Ishikawa (cell line): Measurements from ENCODE around the gene OPCML.

Experiments used
- CEBPB ChIP-seq: IDR thresholded peaks from 2 replicates; pipeline ENCODE4 v1.6.1; 2012
- CREB1 ChIP-seq: IDR thresholded peaks from 2 replicates; pipeline ENCODE4 v1.6.1; 2012; ENCODE audit warnings: low read depth
- EGR1 ChIP-seq: IDR thresholded peaks from 2 replicates; pipeline ENCODE4 v1.6.1; 2012
- EP300 ChIP-seq: IDR thresholded peaks from 2 replicates; pipeline ENCODE4 v1.6.1; 2012; ENCODE audit warnings: borderline replicate concordance
- FOXM1 ChIP-seq: IDR thresholded peaks from 2 replicates; pipeline ENCODE4 v1.6.1; 2012; ENCODE audit warnings: low read depth, borderline replicate concordance
- NFIC ChIP-seq: IDR thresholded peaks from 2 replicates; pipeline ENCODE4 v1.6.1; 2012
- RAD21 ChIP-seq: IDR thresholded peaks from 2 replicates; pipeline ENCODE4 v1.6.1; 2012; ENCODE audit warnings: low read depth
- TAF1 ChIP-seq: IDR thresholded peaks from 2 replicates; pipeline ENCODE4 v1.6.1; 2012; ENCODE audit warnings: low read depth, mild to moderate bottlenecking
- TCF12 ChIP-seq: IDR thresholded peaks from 2 replicates; pipeline ENCODE4 v1.6.1; 2012; ENCODE audit warnings: low read depth
- TEAD4 ChIP-seq: IDR thresholded peaks from 2 replicates; pipeline ENCODE4 v1.6.1; 2012
- YY1 ChIP-seq: IDR thresholded peaks from 2 replicates; pipeline ENCODE4 v1.6.1; 2012; ENCODE audit warnings: low read depth
- ZBTB7A ChIP-seq: IDR thresholded peaks from 2 replicates; pipeline ENCODE4 v1.6.1; 2012; ENCODE audit warnings: low read depth
- TF ChIP-seq, protein P1 (sequence below): IDR thresholded peaks from 2 replicates; pipeline ENCODE4 v1.6.1; 2012; ENCODE audit warnings: low read depth, mild to moderate bottlenecking
- TF ChIP-seq, protein P2 (sequence below): IDR thresholded peaks from 2 replicates; pipeline ENCODE4 v1.6.1; 2012
- TF ChIP-seq, protein P3 (sequence below): IDR thresholded peaks from 2 replicates; pipeline ENCODE4 v1.6.1; 2012

Gene OPCML

DNA sequence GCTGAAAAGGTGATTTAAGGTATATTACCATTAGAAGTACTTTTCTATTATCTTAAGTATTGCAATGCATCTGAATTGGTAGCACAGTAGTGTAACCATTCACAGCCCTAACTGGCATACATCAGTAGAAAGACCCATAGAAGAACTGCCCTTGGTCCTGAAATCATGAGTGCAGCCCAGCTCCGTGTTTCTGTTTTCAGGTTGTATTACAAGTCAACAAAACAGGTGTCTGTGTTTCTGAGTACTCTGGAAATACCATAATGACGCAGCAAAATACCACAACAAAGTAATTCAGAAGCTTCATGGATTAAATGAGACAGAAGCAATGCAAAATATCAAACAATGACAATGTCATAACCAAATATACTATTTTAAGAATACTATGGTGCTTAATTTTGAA is 226.3 kb downstream of the OPCML start:
- no peak for TF ChIP-seq ZBTB7A
- TF ChIP-seq, protein P1, sequence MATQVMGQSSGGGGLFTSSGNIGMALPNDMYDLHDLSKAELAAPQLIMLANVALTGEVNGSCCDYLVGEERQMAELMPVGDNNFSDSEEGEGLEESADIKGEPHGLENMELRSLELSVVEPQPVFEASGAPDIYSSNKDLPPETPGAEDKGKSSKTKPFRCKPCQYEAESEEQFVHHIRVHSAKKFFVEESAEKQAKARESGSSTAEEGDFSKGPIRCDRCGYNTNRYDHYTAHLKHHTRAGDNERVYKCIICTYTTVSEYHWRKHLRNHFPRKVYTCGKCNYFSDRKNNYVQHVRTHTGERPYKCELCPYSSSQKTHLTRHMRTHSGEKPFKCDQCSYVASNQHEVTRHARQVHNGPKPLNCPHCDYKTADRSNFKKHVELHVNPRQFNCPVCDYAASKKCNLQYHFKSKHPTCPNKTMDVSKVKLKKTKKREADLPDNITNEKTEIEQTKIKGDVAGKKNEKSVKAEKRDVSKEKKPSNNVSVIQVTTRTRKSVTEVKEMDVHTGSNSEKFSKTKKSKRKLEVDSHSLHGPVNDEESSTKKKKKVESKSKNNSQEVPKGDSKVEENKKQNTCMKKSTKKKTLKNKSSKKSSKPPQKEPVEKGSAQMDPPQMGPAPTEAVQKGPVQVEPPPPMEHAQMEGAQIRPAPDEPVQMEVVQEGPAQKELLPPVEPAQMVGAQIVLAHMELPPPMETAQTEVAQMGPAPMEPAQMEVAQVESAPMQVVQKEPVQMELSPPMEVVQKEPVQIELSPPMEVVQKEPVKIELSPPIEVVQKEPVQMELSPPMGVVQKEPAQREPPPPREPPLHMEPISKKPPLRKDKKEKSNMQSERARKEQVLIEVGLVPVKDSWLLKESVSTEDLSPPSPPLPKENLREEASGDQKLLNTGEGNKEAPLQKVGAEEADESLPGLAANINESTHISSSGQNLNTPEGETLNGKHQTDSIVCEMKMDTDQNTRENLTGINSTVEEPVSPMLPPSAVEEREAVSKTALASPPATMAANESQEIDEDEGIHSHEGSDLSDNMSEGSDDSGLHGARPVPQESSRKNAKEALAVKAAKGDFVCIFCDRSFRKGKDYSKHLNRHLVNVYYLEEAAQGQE: peak; percentile 76

- no peak for TF ChIP-seq NFIC
- TF ChIP-seq, protein P1: no peak
- no peak for TF ChIP-seq RAD21
- TF ChIP-seq ZBTB7A: no peak
- TF ChIP-seq CREB1: no peak
- no peak for TF ChIP-seq FOXM1
- TF ChIP-seq EGR1: no peak
- TF ChIP-seq TCF12: no peak
- no peak for TF ChIP-seq YY1
- no peak for TF ChIP-seq EP300
- no peak for TF ChIP-seq TAF1
- TF ChIP-seq, protein P2, sequence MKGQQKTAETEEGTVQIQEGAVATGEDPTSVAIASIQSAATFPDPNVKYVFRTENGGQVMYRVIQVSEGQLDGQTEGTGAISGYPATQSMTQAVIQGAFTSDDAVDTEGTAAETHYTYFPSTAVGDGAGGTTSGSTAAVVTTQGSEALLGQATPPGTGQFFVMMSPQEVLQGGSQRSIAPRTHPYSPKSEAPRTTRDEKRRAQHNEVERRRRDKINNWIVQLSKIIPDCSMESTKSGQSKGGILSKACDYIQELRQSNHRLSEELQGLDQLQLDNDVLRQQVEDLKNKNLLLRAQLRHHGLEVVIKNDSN: no peak
- TF ChIP-seq TEAD4: no peak
- TF ChIP-seq, protein P3, sequence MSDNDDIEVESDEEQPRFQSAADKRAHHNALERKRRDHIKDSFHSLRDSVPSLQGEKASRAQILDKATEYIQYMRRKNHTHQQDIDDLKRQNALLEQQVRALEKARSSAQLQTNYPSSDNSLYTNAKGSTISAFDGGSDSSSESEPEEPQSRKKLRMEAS: no peak
- no peak for TF ChIP-seq CEBPB
Measured at GRCh38 chr11:133305208-133305956, 226.9 kb downstream of the OPCML start.

- TF ChIP-seq TEAD4: no peak
Measured at GRCh38 chr11:133303262-133303661, 229.0 kb downstream of the OPCML start.

GRCh38 chr11:133302056-133302455 is 230.2 kb downstream of the OPCML start:
- TF ChIP-seq, protein P1: no peak
- TF ChIP-seq CEBPB (no peak), TEAD4 (no peak), FOXM1 (no peak), EGR1 (no peak), TCF12 (no peak), YY1 (no peak), RAD21 (no peak), TAF1 (no peak), CREB1 (no peak), ZBTB7A (no peak), EP300 (no peak), NFIC (no peak)
- TF ChIP-seq, protein P2: no peak
- TF ChIP-seq, protein P3: no peak

DNA sequence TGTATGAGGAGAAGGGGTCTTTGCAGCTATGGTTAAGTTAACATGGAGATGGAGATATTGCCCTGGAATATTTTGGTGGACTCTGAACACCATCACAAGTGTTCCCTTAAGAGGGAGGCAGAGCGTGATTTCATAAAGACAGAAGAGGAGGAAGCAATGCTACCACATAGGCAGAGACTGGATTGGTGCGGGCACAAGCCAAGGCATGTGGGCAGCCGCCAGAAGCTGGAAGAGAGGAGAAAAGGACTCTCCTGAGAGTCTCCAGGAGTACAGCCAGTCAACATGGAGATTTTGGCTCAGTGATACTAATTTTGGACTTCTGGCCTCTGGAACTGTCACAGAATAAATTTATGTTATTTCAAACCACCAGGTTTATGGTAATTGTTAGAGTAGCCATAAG is 231.6 kb downstream of the OPCML start:
- TF ChIP-seq, protein P2: no peak
- TF ChIP-seq YY1 (no peak), CEBPB (no peak), TCF12 (no peak), NFIC (no peak), EGR1 (no peak), EP300 (no peak), ZBTB7A (no peak), FOXM1 (no peak), RAD21 (no peak), TEAD4 (no peak)
- TF ChIP-seq, protein P3: no peak
- TF ChIP-seq, protein P1: no peak
